HG02678 (cell line): ENCODE measurements around the gene BTBD9.

Experiments used
- ATAC-seq: cut with Tn5 transposase; IDR thresholded peaks from one replicate; pipeline ENCODE4 v1.9.1; 2021; ENCODE audit warnings: mild to moderate bottlenecking, moderate library complexity; ENCODE audit not compliant: unreplicated experiment

BTBD9 gene

GRCh38 chr6:38169221-38169976 lies 470.3 kb downstream of the BTBD9 start:
- no peak for ATAC-seq

- no peak for ATAC-seq
These were observed 471.0 kb downstream of the BTBD9 start for GRCh38 chr6:38168699-38169098.

GRCh38 chr6:38168126-38168525 lies 471.6 kb downstream of the BTBD9 start:
- no peak for ATAC-seq

GRCh38 chr6:38167598-38167997 lies 472.1 kb downstream of the BTBD9 start:
- ATAC-seq, result no peak

- no peak for ATAC-seq
These were observed 473.1 kb downstream of the BTBD9 start for GRCh38 chr6:38166411-38167240.

- no peak for ATAC-seq
These were observed 475.0 kb downstream of the BTBD9 start for GRCh38 chr6:38164671-38165108.

- ATAC-seq, result no peak
These were observed 475.6 kb downstream of the BTBD9 start for GRCh38 chr6:38164131-38164481.

- ATAC-seq, result no peak
These were observed 476.3 kb downstream of the BTBD9 start for GRCh38 chr6:38163186-38164130.

GRCh38 chr6:38162493-38163185 lies 477.1 kb downstream of the BTBD9 start:
- no peak for ATAC-seq

- no peak for ATAC-seq
These were observed 477.8 kb downstream of the BTBD9 start for GRCh38 chr6:38161754-38162492.

- ATAC-seq, result no peak
These were observed 478.4 kb downstream of the BTBD9 start for GRCh38 chr6:38161331-38161730.

GRCh38 chr6:38160831-38161230 lies 478.9 kb downstream of the BTBD9 start:
- ATAC-seq, result no peak

GRCh38 chr6:38159596-38159995 lies 480.1 kb downstream of the BTBD9 start:
- no peak for ATAC-seq

GRCh38 chr6:38158762-38159350 lies 480.9 kb downstream of the BTBD9 start:
- no peak for ATAC-seq

GRCh38 chr6:38157905-38158304 lies 481.8 kb downstream of the BTBD9 start:
- ATAC-seq, result no peak

- no peak for ATAC-seq
These were observed 482.7 kb downstream of the BTBD9 start for GRCh38 chr6:38156818-38157565.

GRCh38 chr6:38155621-38156204 lies 484.0 kb downstream of the BTBD9 start:
- ATAC-seq, result no peak

GRCh38 chr6:38155144-38155543 lies 484.6 kb downstream of the BTBD9 start:
- ATAC-seq, result no peak
